ENCODE measurements around the gene MED15. TPM values are rescaled to one million over a fixed set of nuclear protein-coding genes. Genes with fewer than 3 reads are reported as not detected.
"Not testable (repeated sequence)": the region's sequence is repeated elsewhere in the genome, so short reads cannot be mapped to it uniquely, and the experiment has no call there.

Gene MED15
- total RNA-seq, 2 donors from 2014 or later, result 61.4 to 62.7 TPM

- H3K4me1 ChIP-seq (ENCODE audit: control insufficient read depth, insufficient read depth, low read length), result no peaks in the 10 kb centered on the region
- no peak overlapping the region for H3K27ac ChIP-seq (ENCODE audit: low read depth, low read length)
- peaks cover 50% of the 10 kb centered on the region for H3K36me3 ChIP-seq (ENCODE audit: control insufficient read depth, insufficient read depth, low read length)
- no peak overlapping the region for H3K9ac ChIP-seq (ENCODE audit: extremely low read depth, low read length, poor library complexity, severe bottlenecking)
- no peaks in the 10 kb centered on the region for H3K27me3 ChIP-seq (ENCODE audit: control insufficient read depth, insufficient read depth, low read length, poor library complexity, severe bottlenecking)
- Mint-ChIP-seq H3K36me3 (ENCODE audit: low read depth) (peaks cover 57% of the 10 kb centered on the region), H3K4me1 (no peaks in the 10 kb centered on the region), H3K27me3 (ENCODE audit: insufficient read depth) (no peaks in the 10 kb centered on the region), H3K4me3 (no peak overlapping the region), H3K9me3 (no peaks in the 10 kb centered on the region), H3K27ac (no peak overlapping the region)
- TF ChIP-seq CTCF (conservative IDR thresholded peaks at IDR 0.05), result no peak
- no peak overlapping the region for H3K4me3 ChIP-seq (ENCODE audit: low read length)
- 96 to 100% methylated on average over 2 to 3 of the region's 3 CpGs for WGBS, 2 experiments (ENCODE audit: insufficient coverage in 1 of 2, insufficient read length in 1 of 2)
- no peak for DNase-seq
- no peaks in the 10 kb centered on the region for H3K9me3 ChIP-seq (ENCODE audit: control insufficient read depth, low read length)
These were observed 29.9 kb downstream of the MED15 start for GRCh38 chr22:20537325-20537756.

- H3K36me3 Mint-ChIP-seq (ENCODE audit: low read depth), result peaks cover 63% of the 10 kb centered on the region
- no peaks in the 10 kb centered on the region for H3K4me1 ChIP-seq (ENCODE audit: control insufficient read depth, insufficient read depth, low read length)
- H3K4me3 Mint-ChIP-seq, result no peak overlapping the region
- 94 to 96% methylated on average over 7 of the region's 7 CpGs for WGBS, 2 experiments (ENCODE audit: insufficient coverage in 1 of 2, insufficient read length in 1 of 2)
- H3K4me1 Mint-ChIP-seq, result no peaks in the 10 kb centered on the region
- no peak overlapping the region for H3K27ac ChIP-seq (ENCODE audit: low read depth, low read length)
- no peaks in the 10 kb centered on the region for H3K27me3 Mint-ChIP-seq (ENCODE audit: insufficient read depth)
- H3K9me3 Mint-ChIP-seq, result no peaks in the 10 kb centered on the region
- no peaks in the 10 kb centered on the region for H3K27me3 ChIP-seq (ENCODE audit: control insufficient read depth, insufficient read depth, low read length, poor library complexity, severe bottlenecking)
- peaks cover 57% of the 10 kb centered on the region for H3K36me3 ChIP-seq (ENCODE audit: control insufficient read depth, insufficient read depth, low read length)
- no peak for TF ChIP-seq CTCF (conservative IDR thresholded peaks at IDR 0.05)
- H3K27ac Mint-ChIP-seq, result no peak overlapping the region
- no peak overlapping the region for H3K9ac ChIP-seq (ENCODE audit: extremely low read depth, low read length, poor library complexity, severe bottlenecking)
- H3K4me3 ChIP-seq (ENCODE audit: low read length), result no peak overlapping the region
- no peaks in the 10 kb centered on the region for H3K9me3 ChIP-seq (ENCODE audit: control insufficient read depth, low read length)
- DNase-seq, result no peak
These were observed 30.6 kb downstream of the MED15 start for GRCh38 chr22:20537983-20538382.

DNA sequence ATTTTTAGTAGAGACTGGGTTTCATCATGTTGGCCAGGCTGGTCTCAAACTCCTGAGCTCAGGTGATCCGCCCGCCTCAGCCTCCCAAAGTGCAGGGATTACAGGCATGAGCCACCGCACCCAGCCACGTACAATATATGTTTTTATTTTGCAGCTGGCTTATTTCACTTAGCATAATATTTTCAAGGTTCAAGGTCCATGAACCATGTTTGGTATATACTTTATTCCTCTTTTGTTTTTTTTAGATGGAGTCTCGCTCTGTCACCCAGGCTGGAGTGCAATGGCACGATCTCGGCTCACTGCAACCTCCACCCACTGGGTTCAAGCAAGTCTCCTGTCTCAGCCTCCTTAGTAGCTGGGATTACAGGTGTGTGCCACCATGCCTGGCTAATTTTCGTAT lies 31.5 kb downstream of the MED15 start:
- not testable (repeated sequence) for H3K27ac ChIP-seq (ENCODE audit: low read depth, low read length); H3K27me3 ChIP-seq (ENCODE audit: control insufficient read depth, insufficient read depth, low read length, poor library complexity, severe bottlenecking); H3K27me3 Mint-ChIP-seq (ENCODE audit: insufficient read depth); H3K4me3 ChIP-seq (ENCODE audit: low read length); H3K4me1 ChIP-seq (ENCODE audit: control insufficient read depth, insufficient read depth, low read length); H3K27ac Mint-ChIP-seq; H3K9me3 ChIP-seq (ENCODE audit: control insufficient read depth, low read length); H3K9ac ChIP-seq (ENCODE audit: extremely low read depth, low read length, poor library complexity, severe bottlenecking); H3K4me1 Mint-ChIP-seq; DNase-seq; H3K4me3 Mint-ChIP-seq; H3K9me3 Mint-ChIP-seq
- H3K36me3 Mint-ChIP-seq (ENCODE audit: low read depth), result peaks cover 64% of the 10 kb centered on the region
- 83 to 94% methylated on average over 3 to 8 of the region's 8 CpGs for WGBS, 2 experiments (ENCODE audit: insufficient coverage in 1 of 2, insufficient read length in 1 of 2)
- H3K36me3 ChIP-seq (ENCODE audit: control insufficient read depth, insufficient read depth, low read length), result peaks cover 60% of the 10 kb centered on the region

- Mint-ChIP-seq H3K4me1 (no peaks in the 10 kb centered on the region), H3K27ac (no peak overlapping the region), H3K36me3 (ENCODE audit: low read depth) (peaks cover 68% of the 10 kb centered on the region), H3K9me3 (peaks cover 1% of the 10 kb centered on the region), H3K4me3 (no peak overlapping the region), H3K27me3 (ENCODE audit: insufficient read depth) (no peaks in the 10 kb centered on the region)
- no peak overlapping the region for H3K4me3 ChIP-seq (ENCODE audit: low read length)
- H3K36me3 ChIP-seq (ENCODE audit: control insufficient read depth, insufficient read depth, low read length), result peaks cover 62% of the 10 kb centered on the region
- no peaks in the 10 kb centered on the region for H3K27me3 ChIP-seq (ENCODE audit: control insufficient read depth, insufficient read depth, low read length, poor library complexity, severe bottlenecking)
- TF ChIP-seq CTCF (conservative IDR thresholded peaks at IDR 0.05), result no peak
- H3K9me3 ChIP-seq (ENCODE audit: control insufficient read depth, low read length), result no peaks in the 10 kb centered on the region
- no peak overlapping the region for H3K9ac ChIP-seq (ENCODE audit: extremely low read depth, low read length, poor library complexity, severe bottlenecking)
- no peak overlapping the region for H3K27ac ChIP-seq (ENCODE audit: low read depth, low read length)
- DNase-seq, result no peak
- 90 to 94% methylated on average over 3 of the region's 3 CpGs for WGBS, 2 experiments (ENCODE audit: insufficient coverage in 1 of 2, insufficient read length in 1 of 2)
- H3K4me1 ChIP-seq (ENCODE audit: control insufficient read depth, insufficient read depth, low read length), result no peaks in the 10 kb centered on the region
These were observed 34.6 kb downstream of the MED15 start for GRCh38 chr22:20542055-20542454.

All from endodermal cell (in vitro differentiated cells).